Heart left ventricle (tissue), 13 donors: ENCODE data around the gene RRBP1.

Experiments used
- POLR2A ChIP-seq, 2 donors: fragments of 450-650 bp; IDR thresholded peaks; one replicate each; pipeline ENCODE4 v1.6.1; 2017; ENCODE audit warnings: antibody characterized with exemption in 2 of 2, mild to moderate bottlenecking in 2 of 2, moderate library complexity in 2 of 2
- TF ChIP-seq, protein P1 (sequence below), 12 donors: fragments of 200-600 bp; sonication (generic) in 4 of 12; IDR thresholded peaks; one replicate each; pipeline versions ENCODE4 v1.5.0 to v1.8.0; 2018 to 2022; ENCODE audit warnings: antibody characterized with exemption in 12 of 12, mild to moderate bottlenecking in 5 of 12
- donor health status: ischemic (EF 13 %, LVEDD 7.1; RV severe dilation, severe dysfunction).
- donor health status: DM: no; HTN: yes; CAD: no.
- donor health status: DM: no; HTN: no; CAD: no.
- donor health status: ischemic (EF 25% LVEDD 6.9; RV normal size, moderate dysfunction).
- donor health status: ischemic (EF 25% LVEDD 5.7; RV mildly dilated, moderate dysfunction).
- donor health status: ischemic (EF 35%, LVEDD 5.7; RV mildly dilated, moderate dysfunction).
- donor health status: nonischemic (EF 11% LVEDD 7.7; RV severe dilation, severe dysfunction).
- donor health status: DM: yes; HTN: yes; CAD: no.
- donor health status: PGD.
- donor health status: ischemic (EF 29% LVEDD 5.4; RV normal size, mild dysfunction).
- donor health status: nonischemic (EF 23%, LVEDD 6.1; RV moderate dilation, normal function).

DNA sequence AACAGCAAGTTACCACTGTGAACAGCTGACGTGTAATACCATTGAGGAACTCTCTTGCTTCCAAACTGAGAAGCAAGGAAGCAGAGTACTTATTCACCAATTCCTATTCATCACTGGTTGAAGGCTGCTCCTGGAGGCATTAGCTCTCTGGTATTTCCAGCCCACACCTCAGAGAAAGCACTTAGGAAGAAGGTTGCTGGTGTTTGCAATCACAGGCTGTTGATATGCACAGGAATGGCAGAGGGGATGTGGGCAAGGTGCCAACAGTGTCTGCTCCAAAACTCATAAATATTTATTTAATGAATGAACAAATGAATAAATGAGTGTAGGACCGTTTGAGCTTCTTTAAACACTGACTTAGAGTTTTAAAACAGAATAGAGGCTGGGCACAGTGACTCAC is 6.9 kb upstream of the RRBP1 start:
- TF ChIP-seq, protein P1, sequence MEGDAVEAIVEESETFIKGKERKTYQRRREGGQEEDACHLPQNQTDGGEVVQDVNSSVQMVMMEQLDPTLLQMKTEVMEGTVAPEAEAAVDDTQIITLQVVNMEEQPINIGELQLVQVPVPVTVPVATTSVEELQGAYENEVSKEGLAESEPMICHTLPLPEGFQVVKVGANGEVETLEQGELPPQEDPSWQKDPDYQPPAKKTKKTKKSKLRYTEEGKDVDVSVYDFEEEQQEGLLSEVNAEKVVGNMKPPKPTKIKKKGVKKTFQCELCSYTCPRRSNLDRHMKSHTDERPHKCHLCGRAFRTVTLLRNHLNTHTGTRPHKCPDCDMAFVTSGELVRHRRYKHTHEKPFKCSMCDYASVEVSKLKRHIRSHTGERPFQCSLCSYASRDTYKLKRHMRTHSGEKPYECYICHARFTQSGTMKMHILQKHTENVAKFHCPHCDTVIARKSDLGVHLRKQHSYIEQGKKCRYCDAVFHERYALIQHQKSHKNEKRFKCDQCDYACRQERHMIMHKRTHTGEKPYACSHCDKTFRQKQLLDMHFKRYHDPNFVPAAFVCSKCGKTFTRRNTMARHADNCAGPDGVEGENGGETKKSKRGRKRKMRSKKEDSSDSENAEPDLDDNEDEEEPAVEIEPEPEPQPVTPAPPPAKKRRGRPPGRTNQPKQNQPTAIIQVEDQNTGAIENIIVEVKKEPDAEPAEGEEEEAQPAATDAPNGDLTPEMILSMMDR (IDR thresholded peaks at IDR 0.05): no peak
- TF ChIP-seq POLR2A (IDR thresholded peaks at IDR 0.05): no peak
